HG03095 (cell line): ENCODE data around the gene AGPAT3.
"Not testable (repeated sequence)": the region's sequence is repeated elsewhere in the genome, so short reads cannot be mapped to it uniquely, and the experiment has no call there.

Experiments
- ATAC-seq: cut with Tn5 transposase; IDR thresholded peaks from one replicate; pipeline ENCODE4 v1.9.1; 2021; ENCODE audit warnings: moderate library complexity; ENCODE audit not compliant: unreplicated experiment

Gene AGPAT3

DNA sequence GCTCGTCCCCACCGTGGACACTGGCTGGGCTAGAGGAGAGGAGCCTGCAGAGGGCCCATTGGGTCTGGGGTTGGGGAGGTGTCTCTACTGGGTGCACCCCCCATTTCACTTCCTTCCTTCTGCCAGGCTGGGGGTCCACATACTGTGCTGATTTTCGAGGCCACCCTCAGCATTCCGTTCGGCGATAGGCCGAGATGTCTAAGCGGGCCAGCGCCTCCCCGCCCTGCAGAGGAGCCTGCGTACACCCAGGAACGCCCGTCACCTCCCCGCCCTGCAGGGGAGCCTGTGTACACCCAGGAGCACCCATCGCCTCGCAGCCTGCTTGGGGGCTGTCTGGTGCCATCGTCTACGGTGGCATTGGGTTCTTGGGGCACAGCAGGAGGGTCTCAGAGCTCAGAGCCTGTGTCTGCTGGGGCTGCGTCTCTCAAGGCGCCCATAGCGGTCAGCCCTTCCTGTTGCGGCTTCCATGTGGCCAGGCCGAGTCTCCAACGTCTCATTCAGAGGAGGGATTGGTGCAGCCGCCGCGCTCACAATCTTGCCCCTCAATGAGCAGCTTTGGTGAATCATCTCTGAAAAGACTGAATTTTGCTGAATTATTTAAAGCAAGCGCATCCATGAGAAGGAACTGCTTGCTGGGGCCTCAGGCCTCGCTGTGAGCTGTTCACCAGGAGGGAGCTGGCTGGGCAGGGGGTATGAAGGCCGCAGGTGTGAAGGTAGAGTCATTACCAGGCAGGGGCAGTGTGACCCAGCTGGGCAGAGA, 30.7 kb upstream of the AGPAT3 start:
- ATAC-seq: no peak

DNA sequence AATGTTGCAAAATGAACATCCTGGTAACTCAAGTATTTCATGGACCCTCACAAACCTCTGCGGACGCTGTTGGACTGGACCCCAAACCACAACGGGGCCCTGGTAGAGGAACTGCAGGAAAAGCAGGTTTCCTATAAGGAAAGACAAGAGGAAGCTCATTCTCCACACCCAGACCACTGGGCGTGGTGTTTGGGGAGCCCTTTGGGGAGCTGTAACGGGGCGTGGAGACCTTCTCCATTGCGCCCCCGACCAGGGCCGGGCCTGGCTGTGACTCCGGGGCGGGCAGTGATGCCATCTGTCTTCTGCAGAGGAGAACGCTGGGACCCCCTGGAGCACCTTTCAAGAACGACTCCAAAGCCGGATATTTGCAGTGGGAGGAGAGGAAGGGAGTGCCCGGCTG, 30.0 kb upstream of the AGPAT3 start:
- no peak for ATAC-seq

DNA sequence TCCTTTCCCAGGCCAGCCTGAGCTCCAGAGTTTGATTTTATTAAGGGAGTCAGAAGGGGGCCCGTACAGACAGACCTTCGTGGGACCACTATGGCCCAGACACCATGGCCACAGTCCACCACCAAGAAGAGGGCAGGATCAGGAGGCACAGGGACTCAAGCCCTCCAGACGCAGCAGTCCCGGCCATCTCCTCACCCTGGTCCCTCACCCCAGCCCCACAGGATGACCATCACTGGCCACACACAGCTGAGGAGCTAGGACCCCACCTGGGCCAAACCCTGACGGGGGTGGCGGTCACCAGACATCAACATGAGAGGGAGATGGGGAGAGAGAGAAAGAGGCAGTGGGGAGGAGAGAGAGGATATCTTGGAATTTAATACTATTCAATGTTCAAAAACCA, 29.2 kb upstream of the AGPAT3 start:
- ATAC-seq: no peak

DNA sequence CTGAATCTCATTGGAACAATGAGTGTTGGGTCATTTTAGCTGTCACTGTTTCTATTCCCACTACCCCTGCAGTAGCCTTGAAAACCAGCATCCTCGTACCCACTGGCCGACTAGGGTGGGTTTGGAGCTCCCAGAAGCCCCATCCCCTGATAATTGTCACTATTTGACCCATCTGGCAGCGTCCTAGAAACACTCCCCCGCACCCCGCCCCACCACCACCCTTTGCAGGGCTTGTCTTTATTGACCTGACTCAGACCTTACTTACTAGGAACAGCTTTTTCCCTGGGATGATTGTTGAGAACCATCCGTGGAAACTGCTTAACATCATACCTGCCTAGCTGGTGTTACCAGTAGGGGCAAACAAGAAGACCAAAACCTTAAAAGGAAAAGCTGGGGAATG, 28.4 kb upstream of the AGPAT3 start:
- no peak for ATAC-seq

DNA sequence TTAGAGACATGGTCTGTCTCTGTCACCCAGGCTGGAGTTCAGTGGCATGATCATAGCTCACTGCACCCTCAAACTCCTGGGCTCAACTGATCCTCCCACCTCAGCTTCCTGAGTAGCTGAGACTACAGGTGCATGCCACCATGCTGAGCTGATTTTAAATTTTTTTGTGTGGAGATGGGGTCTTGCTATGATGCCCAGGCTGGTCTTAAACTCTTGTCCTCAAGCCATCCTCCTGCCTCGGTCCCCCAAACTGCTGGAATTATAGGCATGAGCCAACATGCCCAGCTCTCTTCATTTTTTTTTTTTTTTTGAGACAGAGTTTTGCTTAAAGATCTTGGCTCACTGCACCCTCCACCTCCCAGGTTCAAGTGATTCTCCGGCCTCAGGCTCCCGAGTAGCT, 24.8 kb upstream of the AGPAT3 start:
- no peak for ATAC-seq

DNA sequence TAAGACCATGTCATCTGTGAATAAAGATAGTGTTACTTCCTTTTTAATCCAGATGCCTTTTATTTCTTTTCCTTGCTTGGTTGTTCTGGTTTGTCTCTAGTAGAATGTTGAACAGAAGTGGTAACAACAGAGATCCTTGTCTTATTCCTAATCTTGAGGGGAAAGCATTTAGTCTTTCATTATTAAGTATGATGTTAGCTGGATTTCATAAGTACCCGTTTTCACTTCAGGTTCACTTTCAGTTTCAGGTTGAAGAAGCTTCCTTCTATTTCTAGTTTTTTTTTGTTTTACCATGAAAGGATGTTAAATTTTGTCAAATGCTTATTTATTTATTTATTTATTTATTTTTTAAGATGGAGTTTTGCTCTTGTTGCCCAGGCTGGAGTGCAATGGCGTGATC, 22.3 kb upstream of the AGPAT3 start:
- ATAC-seq: no peak

DNA sequence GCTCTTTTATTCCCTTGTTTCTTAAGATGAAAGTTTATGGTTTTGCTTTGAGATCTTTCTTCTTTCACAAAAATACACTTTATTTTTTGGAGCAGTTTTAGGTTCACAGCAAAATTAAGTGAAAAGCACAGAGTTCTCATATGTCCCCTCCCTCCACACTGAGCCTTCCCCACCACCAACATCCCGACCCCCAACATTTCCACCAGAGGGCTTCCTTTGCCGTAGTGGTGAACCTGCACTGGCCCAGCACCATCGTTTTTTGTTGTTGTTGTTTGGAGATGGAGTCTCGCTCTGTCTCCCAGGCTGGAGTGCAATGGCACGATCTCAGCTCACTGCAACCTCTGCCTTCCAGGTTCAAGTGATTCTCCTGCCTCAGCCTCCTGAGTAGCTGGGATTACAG, 20.1 kb upstream of the AGPAT3 start:
- not testable (repeated sequence) for ATAC-seq

DNA sequence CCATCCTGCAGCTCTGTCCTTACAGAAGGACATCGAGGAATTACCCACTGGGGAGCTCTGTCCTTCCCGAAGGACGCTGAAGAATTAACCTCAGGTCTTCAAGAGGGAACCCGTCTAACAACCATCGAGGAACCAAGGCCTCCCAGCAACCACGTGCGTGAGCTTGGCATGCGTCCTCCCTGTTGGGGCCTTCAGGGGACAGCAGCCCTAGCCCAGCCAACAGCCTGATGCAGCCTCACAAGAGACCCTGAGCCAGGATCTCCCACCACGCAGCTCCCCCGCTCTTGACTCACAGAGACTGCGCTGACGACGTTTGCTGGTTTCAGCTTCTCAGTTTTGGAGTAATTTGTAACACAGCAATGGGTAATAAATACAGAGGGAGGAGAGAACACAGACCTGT, 19.6 kb upstream of the AGPAT3 start:
- no peak for ATAC-seq

DNA sequence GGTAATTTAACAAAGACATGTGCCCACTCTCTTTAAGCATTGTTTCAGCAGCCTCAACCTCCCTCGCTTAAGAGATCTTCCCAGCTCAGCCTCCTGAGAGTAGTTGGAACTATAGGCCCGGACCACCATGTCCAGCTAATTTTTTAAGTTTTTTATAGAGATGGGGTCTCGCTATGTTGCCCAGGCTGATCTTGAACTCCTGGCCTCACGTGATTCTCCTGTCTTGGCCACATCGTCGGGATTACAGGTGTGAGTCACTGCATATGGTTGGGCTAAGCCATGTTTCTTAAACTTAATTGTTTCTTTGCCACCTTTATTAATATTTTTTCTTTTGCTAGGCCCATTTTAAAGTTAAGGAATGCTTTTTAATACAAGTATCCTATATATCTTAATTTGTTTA, 18.6 kb upstream of the AGPAT3 start:
- ATAC-seq: no peak

DNA sequence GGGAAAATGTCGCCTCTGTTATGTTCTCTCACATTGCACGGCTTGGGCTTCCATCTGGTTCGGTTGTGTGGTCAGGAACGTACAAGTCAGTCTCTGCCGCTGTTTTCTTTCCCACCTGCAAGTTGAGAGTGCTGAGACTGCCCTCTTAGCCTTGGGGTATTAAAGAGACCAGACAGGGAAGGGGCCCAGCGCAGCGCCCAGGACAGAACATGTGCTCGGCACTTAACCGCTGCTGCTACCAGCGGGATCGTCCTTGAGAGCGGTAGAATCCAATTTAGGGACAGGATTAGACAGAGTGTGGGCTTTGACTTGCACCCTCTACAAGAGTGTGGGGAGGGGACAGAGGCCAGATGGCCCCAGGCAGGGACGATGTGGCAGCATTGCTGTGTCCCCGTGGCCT, 17.7 kb upstream of the AGPAT3 start:
- no peak for ATAC-seq

DNA sequence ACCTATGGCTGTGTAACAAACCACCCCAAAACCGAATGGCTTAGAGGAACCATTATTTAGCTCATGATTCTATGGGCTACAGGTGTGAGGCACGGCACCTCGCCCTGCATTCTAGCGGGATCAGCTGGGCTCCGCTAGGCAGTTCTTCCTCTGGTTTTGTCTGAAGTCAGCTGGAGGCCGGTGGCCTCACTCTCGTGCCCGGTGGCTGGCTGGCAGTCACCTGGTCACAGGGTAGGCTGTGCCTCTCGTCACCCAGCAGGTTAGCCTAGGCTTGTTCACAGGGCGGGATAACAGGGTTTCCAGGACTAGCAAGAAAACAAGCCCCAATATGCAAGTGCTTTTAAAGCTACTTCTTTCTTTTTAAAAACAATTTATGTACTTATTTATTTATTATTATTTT, 16.3 kb upstream of the AGPAT3 start:
- no peak for ATAC-seq

DNA sequence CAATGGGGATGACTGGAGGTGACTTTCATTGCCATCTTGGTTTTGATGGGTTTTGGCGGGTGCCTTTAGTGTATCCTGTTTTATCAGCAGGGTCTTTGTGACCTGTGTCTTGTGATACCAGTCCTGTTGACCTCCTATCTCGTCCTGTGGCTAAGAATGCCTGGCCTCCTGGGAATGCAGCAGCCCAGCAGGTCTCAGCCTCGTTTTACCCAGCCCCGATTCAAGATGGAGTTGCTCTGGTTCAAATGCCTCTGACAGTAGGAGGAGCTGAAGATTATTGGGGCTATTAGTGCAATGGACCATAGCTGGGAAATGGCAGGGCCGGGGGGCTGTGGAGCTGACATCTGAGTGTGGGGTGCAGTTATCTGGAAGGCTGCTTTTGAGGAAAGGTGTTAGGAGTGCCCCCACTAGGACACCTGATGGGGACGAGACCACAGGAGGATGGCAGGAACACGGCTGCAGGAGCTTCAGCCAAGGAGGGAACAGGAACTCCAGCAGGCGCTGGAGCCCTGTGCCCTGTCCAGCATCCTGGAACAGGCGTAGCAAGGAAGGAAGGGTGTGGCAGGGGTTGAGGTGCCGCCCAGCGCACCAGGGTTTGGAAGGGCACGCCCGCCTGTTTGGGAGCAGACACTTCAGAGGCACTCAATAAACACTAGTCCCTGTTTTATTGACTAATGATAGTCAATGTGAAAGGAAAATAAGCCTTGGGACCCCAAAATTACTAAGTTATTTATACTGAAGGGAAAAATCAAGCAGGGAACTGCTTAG, 15.3 kb upstream of the AGPAT3 start:
- no peak for ATAC-seq

DNA sequence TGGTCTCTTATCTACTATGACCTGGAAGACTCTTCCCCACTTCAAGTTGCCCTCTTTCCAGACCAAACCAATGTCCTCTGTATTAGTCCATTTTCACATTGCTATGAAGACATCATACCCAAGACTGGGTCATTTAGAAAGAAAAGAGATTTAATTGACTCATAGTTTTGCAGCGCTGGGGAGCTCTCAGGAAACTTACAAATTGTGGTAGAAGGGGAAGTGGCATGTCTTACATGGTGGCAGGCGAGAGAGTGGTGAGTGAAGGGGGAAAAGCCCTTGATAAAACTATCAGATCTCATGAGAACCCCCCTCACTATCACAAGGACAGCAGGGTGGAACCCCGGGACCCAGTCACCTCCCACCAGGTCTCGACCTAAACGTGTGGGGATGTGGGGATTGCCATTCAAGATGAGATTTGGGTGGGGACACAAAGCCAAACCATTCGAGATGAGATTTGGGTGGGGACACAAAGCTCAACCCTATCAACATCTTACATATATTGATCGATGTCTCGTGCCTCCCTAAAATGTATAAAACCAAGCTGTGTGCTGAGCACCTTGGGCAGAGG, 14.2 kb upstream of the AGPAT3 start:
- no peak for ATAC-seq

DNA sequence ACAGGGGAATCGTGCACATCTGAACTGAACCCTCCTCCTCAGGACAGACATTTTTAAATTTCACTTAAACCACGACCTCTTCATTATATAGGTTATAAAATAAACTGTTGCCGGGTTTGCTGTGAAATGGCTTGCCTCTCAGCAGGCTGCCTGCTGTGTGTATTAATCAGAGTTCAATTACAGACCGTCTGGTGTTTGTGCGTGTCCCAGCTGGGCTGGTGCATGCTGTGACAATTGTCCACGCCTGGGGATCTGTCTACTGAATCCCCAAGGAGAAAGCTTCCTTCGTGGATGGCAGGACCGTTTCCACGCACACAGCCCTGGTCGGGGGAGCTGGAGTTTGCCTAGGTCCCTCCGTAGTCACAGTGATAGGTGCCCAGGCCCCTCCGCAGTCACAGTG, 13.4 kb upstream of the AGPAT3 start:
- ATAC-seq: no peak

DNA sequence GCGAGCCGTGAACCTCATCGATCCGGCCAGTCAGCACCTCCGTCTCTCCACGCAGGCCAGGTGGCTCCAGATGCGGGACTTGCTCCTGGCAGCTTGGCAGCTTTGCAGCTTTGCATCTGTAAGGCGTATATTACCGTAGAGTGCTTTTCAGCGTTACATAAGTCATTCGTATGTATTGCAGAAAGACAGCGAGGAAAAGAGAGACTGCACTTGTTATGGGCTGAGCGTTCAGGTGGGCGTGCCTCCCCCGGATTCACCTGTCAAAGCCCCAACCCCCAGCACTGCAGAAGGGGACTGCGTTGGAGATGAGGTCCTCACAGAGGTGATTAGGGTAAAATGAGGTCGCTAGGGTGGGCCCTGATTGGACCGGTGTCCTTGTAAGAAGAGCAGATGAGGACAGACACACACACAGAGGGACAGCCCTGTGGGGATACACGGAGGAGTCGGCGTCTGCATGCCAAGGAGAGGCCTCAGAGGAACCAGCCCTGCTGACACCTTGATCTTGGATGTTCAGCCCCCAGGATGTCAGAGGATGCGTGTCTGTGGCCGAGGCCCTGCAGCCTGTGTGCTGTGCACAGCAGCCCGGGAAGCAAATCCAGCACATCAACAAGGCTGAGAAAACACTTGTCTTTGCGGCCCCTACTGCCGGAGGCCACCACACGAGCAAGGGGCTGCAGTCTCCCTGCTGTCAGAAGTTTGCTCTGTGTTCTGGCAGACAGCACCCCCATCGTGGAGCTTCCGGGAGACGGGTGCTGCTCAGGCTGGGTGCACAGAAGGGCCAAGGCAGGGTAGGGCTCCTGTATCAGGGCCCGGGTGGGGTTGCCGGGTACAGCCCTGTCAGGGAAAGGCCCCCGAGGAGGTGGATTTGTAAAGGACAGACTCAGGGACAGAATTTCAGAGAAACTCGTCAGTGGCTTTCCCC, 10.9 kb upstream of the AGPAT3 start:
- peak; percentile 11 for ATAC-seq

DNA sequence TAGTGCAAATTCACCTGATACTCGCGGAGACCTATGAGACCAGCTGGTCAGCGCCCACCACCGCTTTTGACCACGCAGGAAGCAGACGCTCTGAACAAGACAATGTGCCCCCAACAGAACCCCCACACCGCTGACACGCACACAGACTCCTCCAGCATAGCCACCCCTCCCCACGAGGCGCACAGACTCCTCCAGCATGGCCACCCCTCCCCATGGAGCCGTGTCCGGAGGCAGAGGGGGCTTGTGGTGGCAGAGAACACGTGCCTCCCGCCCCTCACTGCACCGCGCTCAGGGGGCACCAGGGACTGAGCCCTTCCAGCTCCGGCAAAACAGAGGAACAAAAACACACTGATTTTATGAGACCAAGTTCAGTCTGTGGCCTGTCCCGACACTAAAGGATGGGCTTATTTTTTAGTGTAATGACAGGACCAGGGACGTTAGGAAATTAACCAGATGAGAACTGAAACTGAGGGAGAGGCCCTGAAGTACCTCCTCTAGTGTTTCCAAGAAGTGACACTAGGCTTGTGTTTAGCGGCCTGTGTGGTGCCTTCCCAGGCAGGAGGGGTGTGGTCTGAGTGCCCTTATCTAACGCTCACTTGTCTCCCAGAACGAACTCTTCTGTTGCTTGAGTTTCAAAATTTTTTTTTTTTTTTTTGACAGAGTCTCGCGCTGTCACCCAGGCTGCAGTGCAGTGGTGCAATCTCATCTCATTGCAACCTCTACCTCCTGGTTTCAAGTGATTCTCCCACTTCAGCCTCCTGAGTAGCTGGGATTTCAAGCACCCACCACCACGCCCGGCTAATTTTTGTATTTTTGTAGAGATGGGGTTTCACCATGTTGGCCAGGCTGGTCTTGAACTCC, 10.0 kb upstream of the AGPAT3 start:
- ATAC-seq: peak; percentile 67

DNA sequence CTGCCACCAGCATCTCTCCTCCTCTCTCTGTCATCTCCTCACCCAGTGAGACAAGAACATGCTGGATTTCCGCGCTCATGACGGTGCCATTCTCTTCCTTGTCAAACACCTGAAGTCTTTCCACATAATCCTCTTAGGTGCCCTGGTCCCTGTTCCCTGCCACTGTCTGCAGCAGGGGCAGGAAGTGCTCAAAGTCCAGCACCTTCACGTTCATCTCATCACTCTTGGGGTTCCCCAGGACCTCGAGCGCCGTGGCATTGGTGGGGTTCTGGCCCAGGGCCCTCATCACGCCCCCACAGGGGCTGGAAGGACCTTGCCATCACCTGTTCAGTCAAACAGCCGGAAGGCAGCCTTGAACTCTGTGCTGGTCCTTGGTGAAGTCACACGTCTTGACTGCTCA, 9.1 kb upstream of the AGPAT3 start:
- no peak for ATAC-seq

DNA sequence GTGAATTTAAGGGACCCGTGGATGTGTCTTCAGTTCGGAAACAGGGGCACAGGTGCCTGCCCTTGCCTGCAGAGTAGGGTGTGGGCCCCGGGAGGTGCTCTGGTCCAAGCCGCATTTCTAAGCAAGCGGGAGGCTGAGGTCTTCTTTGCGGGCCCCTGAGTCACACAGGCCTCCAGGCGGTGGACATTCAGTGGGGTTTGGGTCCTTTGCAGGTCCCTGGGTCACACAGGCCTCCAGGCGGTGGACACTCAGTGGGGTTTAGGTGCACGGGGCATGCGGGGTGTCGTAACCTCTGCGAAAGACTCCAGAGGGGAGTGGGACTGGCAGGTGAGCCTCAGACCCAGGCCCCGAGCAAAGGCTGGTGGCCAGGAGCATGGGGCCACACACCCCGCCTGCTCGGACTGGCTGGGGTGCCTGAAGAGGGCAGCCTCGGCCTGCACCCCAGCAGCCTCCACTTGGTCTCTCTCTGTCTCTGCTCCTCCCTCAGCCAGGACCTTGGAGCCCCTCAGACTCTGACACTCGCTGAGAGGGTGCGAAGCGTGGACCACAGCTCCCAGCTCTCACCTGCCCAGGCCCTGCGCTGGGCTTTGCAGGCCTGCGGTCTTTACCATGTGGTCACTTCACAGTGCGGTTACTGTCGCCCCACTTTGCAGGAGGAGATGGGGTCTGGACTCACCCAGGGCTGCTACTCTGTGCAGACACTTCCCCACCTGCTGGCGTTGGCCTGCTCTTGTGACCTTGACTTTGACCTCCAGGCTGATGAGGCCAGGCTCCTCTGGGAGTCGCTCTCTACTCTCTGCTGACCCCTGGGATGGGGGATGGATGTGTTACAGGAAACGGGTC, 6.0 kb upstream of the AGPAT3 start:
- ATAC-seq: no peak

DNA sequence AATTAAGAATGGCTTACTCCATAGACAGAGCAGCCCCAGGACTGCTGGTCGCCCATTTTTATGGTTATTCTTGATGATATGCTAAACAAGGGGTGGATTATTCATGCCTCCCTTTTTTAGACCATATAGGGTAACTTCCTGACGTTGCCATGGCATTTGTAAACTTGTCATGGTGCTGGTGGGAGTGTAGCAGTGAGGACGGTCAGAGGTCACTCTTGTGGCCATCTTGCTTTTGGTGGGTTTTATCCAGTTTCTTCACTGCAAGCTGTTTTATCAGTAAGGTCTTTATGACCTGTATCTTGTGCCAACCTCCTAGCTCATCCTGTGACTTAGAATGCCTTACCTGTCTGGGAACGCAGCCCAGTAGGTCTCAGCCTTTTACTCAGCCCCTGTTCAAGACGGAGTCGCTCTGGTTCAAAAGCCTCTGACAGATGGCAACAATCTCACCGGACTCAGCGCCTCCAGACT, 5.2 kb upstream of the AGPAT3 start:
- ATAC-seq: no peak
